Liver (tissue), 9 donors: ENCODE measurements around the gene SEL1L2. TPM values are rescaled to one million over a fixed set of nuclear protein-coding genes. Genes with fewer than 3 reads are reported as not detected.

Experiments
- DNase-seq: peaks from one replicate; pipeline ENCODE4 v3.0.0-alpha.2; 2017; ENCODE audit warnings: low spot score
- H3K27ac ChIP-seq, 2 donors: one replicate each; pipeline ENCODE4 v1.7.0; 2013; ENCODE audit warnings: inconsistent platforms in 2 of 2, low read length in 2 of 2, control low read depth in 1 of 2, low read depth in 1 of 2, mild to moderate bottlenecking in 1 of 2
- H3K27me3 ChIP-seq, 4 donors: one replicate each; pipeline versions ENCODE4 v1.6.1 to v1.7.0; 2013; ENCODE audit warnings: low read length in 3 of 4, inconsistent platforms in 1 of 4, mild to moderate bottlenecking in 1 of 4, moderate library complexity in 1 of 4; ENCODE audit not compliant: control insufficient read depth in 4 of 4, insufficient read depth in 4 of 4
- H3K36me3 ChIP-seq, 4 donors: one replicate each; pipeline versions ENCODE4 v1.6.1 to v1.7.0; 2013; ENCODE audit warnings: low read length in 3 of 4, mild to moderate bottlenecking in 3 of 4, low read depth in 1 of 4, moderate library complexity in 1 of 4; ENCODE audit not compliant: control insufficient read depth in 4 of 4, insufficient read depth in 3 of 4
- H3K4me1 ChIP-seq, 4 donors: one replicate each; pipeline versions ENCODE4 v1.6.1 to v1.7.0; 2013; ENCODE audit warnings: low read length in 3 of 4, mild to moderate bottlenecking in 3 of 4, moderate library complexity in 1 of 4; ENCODE audit not compliant: control insufficient read depth in 4 of 4, insufficient read depth in 4 of 4
- H3K4me3 ChIP-seq, 3 donors: one replicate each; pipeline versions ENCODE4 v1.6.1 to v1.7.0; 2013; ENCODE audit warnings: low read length in 3 of 3, control low read depth in 1 of 3, low read depth in 1 of 3, mild to moderate bottlenecking in 1 of 3
- H3K9ac ChIP-seq, 2 donors: one replicate each; pipeline ENCODE4 v1.7.0; 2013; ENCODE audit warnings: low read length in 2 of 2, mild to moderate bottlenecking in 2 of 2, moderate library complexity in 2 of 2, control low read depth in 1 of 2, low read depth in 1 of 2
- H3K9me3 ChIP-seq, 4 donors: one replicate each; pipeline versions ENCODE4 v1.6.1 to v1.7.0; 2013; ENCODE audit warnings: low read length in 3 of 4; ENCODE audit not compliant: control insufficient read depth in 4 of 4
- ATF3 ChIP-seq: IDR thresholded peaks from 2 replicates; pipeline ENCODE4 v1.6.1; 2016; ENCODE audit warnings: antibody characterized with exemption
- CTCF ChIP-seq: fragments of 150-350 bp; IDR thresholded peaks from 2 replicates; pipeline ENCODE4 v1.5.1; 2017; ENCODE audit warnings: improper control_type of control experiment, low read depth, low read length; ENCODE audit not compliant: missing input control
- EGR1 ChIP-seq, 2 donors: IDR thresholded peaks; 2 replicates each; pipeline ENCODE4 v1.6.1; 2016 to 2018; ENCODE audit warnings: antibody characterized with exemption in 2 of 2, low read depth in 2 of 2
- FOXA1 ChIP-seq: IDR thresholded peaks from 2 replicates; pipeline ENCODE4 v1.6.1; 2016; ENCODE audit warnings: antibody characterized with exemption
- FOXA2 ChIP-seq: IDR thresholded peaks from 2 replicates; pipeline ENCODE4 v1.6.1; 2016; ENCODE audit warnings: antibody characterized with exemption
- GABPA ChIP-seq, 2 donors: IDR thresholded peaks in 1 of 2; conservative IDR thresholded peaks in 1 of 2; 2 replicates each; pipeline ENCODE4 v1.6.1; 2016; ENCODE audit warnings: antibody characterized with exemption in 2 of 2, mild to moderate bottlenecking in 1 of 2, moderate library complexity in 1 of 2
- HNF4A ChIP-seq, 2 donors: conservative IDR thresholded peaks; 2 replicates each; pipeline ENCODE4 v1.6.1; 2016; ENCODE audit warnings: antibody characterized with exemption in 2 of 2, mild to moderate bottlenecking in 2 of 2
- HNF4G ChIP-seq: IDR thresholded peaks from 2 replicates; pipeline ENCODE4 v1.6.1; 2016; ENCODE audit warnings: antibody characterized with exemption
- JUND ChIP-seq, 2 donors: IDR thresholded peaks; 2 replicates each; pipeline ENCODE4 v1.6.1; 2016; ENCODE audit warnings: antibody characterized with exemption in 2 of 2
- MAX ChIP-seq: IDR thresholded peaks from 2 replicates; pipeline ENCODE4 v1.6.1; 2016; ENCODE audit warnings: antibody characterized with exemption
- NR2F2 ChIP-seq: IDR thresholded peaks from 2 replicates; pipeline ENCODE4 v1.6.1; 2016; ENCODE audit warnings: antibody characterized with exemption
- RAD21 ChIP-seq, 2 donors: IDR thresholded peaks; 2 replicates each; pipeline ENCODE4 v1.6.1; 2016; ENCODE audit warnings: antibody characterized with exemption in 2 of 2, mild to moderate bottlenecking in 2 of 2
- REST ChIP-seq: IDR thresholded peaks from 2 replicates; pipeline ENCODE4 v1.6.1; 2016; ENCODE audit warnings: antibody characterized with exemption, mild to moderate bottlenecking
- RXRA ChIP-seq, 2 donors: IDR thresholded peaks; 2 replicates each; pipeline ENCODE4 v1.6.1; 2017 to 2018; ENCODE audit warnings: antibody characterized with exemption in 2 of 2, mild to moderate bottlenecking in 1 of 2
- SP1 ChIP-seq: IDR thresholded peaks from 2 replicates; pipeline ENCODE4 v1.6.1; 2018; ENCODE audit warnings: antibody characterized with exemption, mild to moderate bottlenecking
- TAF1 ChIP-seq: conservative IDR thresholded peaks from 2 replicates; pipeline ENCODE4 v1.6.1; 2016; ENCODE audit warnings: antibody characterized with exemption, mild to moderate bottlenecking
- YY1 ChIP-seq: IDR thresholded peaks from 2 replicates; pipeline ENCODE4 v1.6.1; 2016; ENCODE audit warnings: antibody characterized with exemption, mild to moderate bottlenecking
- ZBTB33 ChIP-seq: IDR thresholded peaks from 2 replicates; pipeline ENCODE4 v1.6.1; 2016; ENCODE audit warnings: antibody characterized with exemption
- WGBS: extraction: QIAGEN DNeasy Blood & Tissue Kit; methylation state at CpG from one replicate; pipeline ENCODE4 v1.1.7; 2013; 5-methylcytosine and 5-hydroxymethylcytosine counted together
- polyA plus RNA-seq, 2 donors: library from polyadenylated mRNA; stranded (reverse) in 1 of 2; unstranded in 1 of 2; fragments of 200-250 nt in 1 of 2; fragments of >200 nt in 1 of 2; fragmentation: Nextera tagmentation in 1 of 2; extraction: Ambion mirVana in 1 of 2; gene quantifications; one replicate each; pipeline versions ENCODE4 v1.2.1 to v1.2.3, GENCODE V29; 2013 to 2015
- total RNA-seq, 2 donors: library from RNA; depleted of rRNA; stranded (reverse); fragments of >200 nt; gene quantifications; one replicate each; pipeline ENCODE4 v1.2.3, GENCODE V29; 2014
- donor health status: healthy.
- donor health status: healthy.
- donor health status: healthy.
- donor health status: healthy.
- donor health status: healthy.

Gene SEL1L2
- total and polyA plus RNA-seq, 4 donors, result not detected

GRCh38 chr20:13941031-13941430 lies 49.4 kb downstream of the SEL1L2 start:
- Histone ChIP-seq H3K9ac (no peak overlapping the region), H3K36me3 (no peaks in the 10 kb centered on the region), H3K4me3 (no peak overlapping the region), H3K27ac (no peak overlapping the region), H3K4me1 (no peaks in the 10 kb centered on the region), H3K9me3 (peaks cover 0 to 4% (median 1%) of the 10 kb centered on the region in 4 donors), H3K27me3 (no peaks in the 10 kb centered on the region)
- 73% methylated on average over 7 of the region's 7 CpGs for WGBS
- DNase-seq, result no peak
- TF ChIP-seq ZBTB33, result no peak
- no peak for TF ChIP-seq YY1
- no peak for TF ChIP-seq RAD21 (IDR thresholded peaks at IDR 0.05)
- TF ChIP-seq GABPA (IDR thresholded peaks at IDR 0.05 in 1 of 2, conservative IDR thresholded peaks at IDR 0.05 in 1 of 2), result no peak
- no peak for TF ChIP-seq TAF1
- TF ChIP-seq HNF4A (conservative IDR thresholded peaks at IDR 0.05), result no peak
- no peak for TF ChIP-seq NR2F2
- TF ChIP-seq FOXA2, result no peak
- TF ChIP-seq FOXA1, result no peak
- TF ChIP-seq SP1, result no peak
- TF ChIP-seq RXRA (IDR thresholded peaks at IDR 0.05), result no peak

- Histone ChIP-seq H3K4me3 (no peak overlapping the region), H3K36me3 (no peaks in the 10 kb centered on the region), H3K27ac (no peak overlapping the region), H3K4me1 (no peaks in the 10 kb centered on the region), H3K27me3 (no peaks in the 10 kb centered on the region), H3K9ac (no peak overlapping the region), H3K9me3 (peaks cover 0 to 4% (median 1%) of the 10 kb centered on the region in 4 donors)
- no peak for DNase-seq
- TF ChIP-seq MAX, result no peak
- no peak for TF ChIP-seq ZBTB33
- TF ChIP-seq RAD21 (IDR thresholded peaks at IDR 0.05), result no peak
- TF ChIP-seq NR2F2, result no peak
- no peak for TF ChIP-seq FOXA1
- TF ChIP-seq CTCF, result no peak
- TF ChIP-seq RXRA (IDR thresholded peaks at IDR 0.05), result no peak
- no peak for TF ChIP-seq HNF4G
- no peak for TF ChIP-seq YY1
- no peak for TF ChIP-seq EGR1 (IDR thresholded peaks at IDR 0.05; ENCODE audit: low read depth in 2 of 2)
- no peak for TF ChIP-seq JUND (IDR thresholded peaks at IDR 0.05)
- no peak for TF ChIP-seq TAF1
- TF ChIP-seq REST, result no peak
- TF ChIP-seq HNF4A (conservative IDR thresholded peaks at IDR 0.05), result no peak
- TF ChIP-seq FOXA2, result no peak
- TF ChIP-seq ATF3, result no peak
- no peak for TF ChIP-seq GABPA (IDR thresholded peaks at IDR 0.05 in 1 of 2, conservative IDR thresholded peaks at IDR 0.05 in 1 of 2)
- 77% methylated on average over 9 of the region's 9 CpGs for WGBS
Observed at GRCh38 chr20:13936781-13937576, 53.4 kb downstream of the SEL1L2 start.
